ENCODE measurements around the gene SERPINE2. TPM values are rescaled to one million over a fixed set of nuclear protein-coding genes. Genes with fewer than 3 reads are reported as not detected.

The SERPINE2 gene
- polyA plus RNA-seq, 3 donors = not detected

GRCh38 chr2:224072541-224073188 lies 33.6 kb upstream of the SERPINE2 start:
- no peak overlapping the region for H3K4me3 ChIP-seq (replicated peaks in 1 of 3; ENCODE audit: low read depth in 2 of 3, low read length in 3 of 3)
- H3K27ac ChIP-seq (ENCODE audit: low read depth in 1 of 2, low read length in 2 of 2) = no peak overlapping the region
- H3K9me3 ChIP-seq (replicated peaks in 1 of 2; ENCODE audit: control insufficient read depth in 1 of 2, insufficient read depth in 1 of 2, low read length in 2 of 2) = no peaks in the 10 kb centered on the region
- H3K36me3 Mint-ChIP-seq = no peaks in the 10 kb centered on the region
- DNase-seq = no peak
- no peaks in the 10 kb centered on the region for H4K20me1 ChIP-seq (ENCODE audit: insufficient read depth, low read length)
- H3K4me1 Mint-ChIP-seq = no peaks in the 10 kb centered on the region
- H3K27me3 ChIP-seq (ENCODE audit: control insufficient read depth in 2 of 2, insufficient read depth in 2 of 2, low read length in 2 of 2) = no peaks in the 10 kb centered on the region
- H3K27ac Mint-ChIP-seq = no peak overlapping the region
- no peak overlapping the region for H3K4me3 Mint-ChIP-seq
- H2AFZ ChIP-seq (ENCODE audit: insufficient read depth, low read depth, low read length, poor library complexity, severe bottlenecking) = no peak overlapping the region
- no peaks in the 10 kb centered on the region for H3K36me3 ChIP-seq (replicated peaks in 1 of 2; ENCODE audit: control insufficient read depth in 1 of 2, insufficient read depth in 2 of 2, low read length in 2 of 2)
- intact Hi-C loops (cut with micrococcal nuclease) = no loop called here
- TF ChIP-seq, protein P1, sequence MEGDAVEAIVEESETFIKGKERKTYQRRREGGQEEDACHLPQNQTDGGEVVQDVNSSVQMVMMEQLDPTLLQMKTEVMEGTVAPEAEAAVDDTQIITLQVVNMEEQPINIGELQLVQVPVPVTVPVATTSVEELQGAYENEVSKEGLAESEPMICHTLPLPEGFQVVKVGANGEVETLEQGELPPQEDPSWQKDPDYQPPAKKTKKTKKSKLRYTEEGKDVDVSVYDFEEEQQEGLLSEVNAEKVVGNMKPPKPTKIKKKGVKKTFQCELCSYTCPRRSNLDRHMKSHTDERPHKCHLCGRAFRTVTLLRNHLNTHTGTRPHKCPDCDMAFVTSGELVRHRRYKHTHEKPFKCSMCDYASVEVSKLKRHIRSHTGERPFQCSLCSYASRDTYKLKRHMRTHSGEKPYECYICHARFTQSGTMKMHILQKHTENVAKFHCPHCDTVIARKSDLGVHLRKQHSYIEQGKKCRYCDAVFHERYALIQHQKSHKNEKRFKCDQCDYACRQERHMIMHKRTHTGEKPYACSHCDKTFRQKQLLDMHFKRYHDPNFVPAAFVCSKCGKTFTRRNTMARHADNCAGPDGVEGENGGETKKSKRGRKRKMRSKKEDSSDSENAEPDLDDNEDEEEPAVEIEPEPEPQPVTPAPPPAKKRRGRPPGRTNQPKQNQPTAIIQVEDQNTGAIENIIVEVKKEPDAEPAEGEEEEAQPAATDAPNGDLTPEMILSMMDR (IDR thresholded peaks at IDR 0.05) = no peak
- WGBS (ENCODE audit: insufficient coverage) = 89% methylated on average over 2 of the region's 4 CpGs
- no peaks in the 10 kb centered on the region for H3K4me1 ChIP-seq (ENCODE audit: control insufficient read depth in 1 of 2, insufficient read depth in 2 of 2, low read length in 2 of 2)
- H3K79me2 ChIP-seq (ENCODE audit: insufficient read depth, low read length) = no peaks in the 10 kb centered on the region
- H3K27me3 Mint-ChIP-seq (ENCODE audit: low read depth in 3 of 3) = peaks cover 0 to 10% (median 2%) of the 10 kb centered on the region in 3 donors
- H3K9me3 Mint-ChIP-seq = peaks cover 0 to 7% (median 0%) of the 10 kb centered on the region in 7 donors
- H3K9ac ChIP-seq (ENCODE audit: insufficient read depth, low read length, poor library complexity, severe bottlenecking) = no peak overlapping the region
- no peak overlapping the region for H3K4me2 ChIP-seq (replicated peaks; ENCODE audit: extremely low read depth, low read length, poor library complexity, severe bottlenecking)

- H3K9ac ChIP-seq (ENCODE audit: insufficient read depth, low read length, poor library complexity, severe bottlenecking) = no peak overlapping the region
- H3K79me2 ChIP-seq (ENCODE audit: insufficient read depth, low read length) = no peaks in the 10 kb centered on the region
- no peaks in the 10 kb centered on the region for H4K20me1 ChIP-seq (ENCODE audit: insufficient read depth, low read length)
- no peaks in the 10 kb centered on the region for H3K36me3 Mint-ChIP-seq
- no peaks in the 10 kb centered on the region for H3K36me3 ChIP-seq (replicated peaks in 1 of 2; ENCODE audit: control insufficient read depth in 1 of 2, insufficient read depth in 2 of 2, low read length in 2 of 2)
- no peak overlapping the region for H3K4me3 ChIP-seq (replicated peaks in 1 of 3; ENCODE audit: low read depth in 2 of 3, low read length in 3 of 3)
- H3K4me1 Mint-ChIP-seq = no peaks in the 10 kb centered on the region
- 92% methylated on average over 2 of the region's 6 CpGs for WGBS (ENCODE audit: insufficient coverage)
- no peak overlapping the region for H3K27ac Mint-ChIP-seq
- H3K9me3 Mint-ChIP-seq = peaks cover 0 to 7% (median 0%) of the 10 kb centered on the region in 7 donors
- no peak overlapping the region for H2AFZ ChIP-seq (ENCODE audit: insufficient read depth, low read depth, low read length, poor library complexity, severe bottlenecking)
- no peaks in the 10 kb centered on the region for H3K4me1 ChIP-seq (ENCODE audit: control insufficient read depth in 1 of 2, insufficient read depth in 2 of 2, low read length in 2 of 2)
- no peak overlapping the region for H3K4me2 ChIP-seq (replicated peaks; ENCODE audit: extremely low read depth, low read length, poor library complexity, severe bottlenecking)
- peaks cover 1 to 8% (median 2%) of the 10 kb centered on the region in 3 donors for H3K27me3 Mint-ChIP-seq (ENCODE audit: low read depth in 3 of 3)
- intact Hi-C loops (cut with micrococcal nuclease) = no loop called here
- no peak overlapping the region for H3K27ac ChIP-seq (ENCODE audit: low read depth in 1 of 2, low read length in 2 of 2)
- no peak overlapping the region for H3K4me3 Mint-ChIP-seq
- no peaks in the 10 kb centered on the region for H3K9me3 ChIP-seq (replicated peaks in 1 of 2; ENCODE audit: control insufficient read depth in 1 of 2, insufficient read depth in 1 of 2, low read length in 2 of 2)
- TF ChIP-seq, protein P1 (IDR thresholded peaks at IDR 0.05) = no peak
- no peak for DNase-seq
- H3K27me3 ChIP-seq (ENCODE audit: control insufficient read depth in 2 of 2, insufficient read depth in 2 of 2, low read length in 2 of 2) = no peaks in the 10 kb centered on the region
These were observed 30.1 kb upstream of the SERPINE2 start for GRCh38 chr2:224069172-224069571.

Measured in CD14-positive monocyte (primary cell).